AG04450 (cell line): ENCODE results near the gene USO1. TPM values are rescaled to one million over a fixed set of nuclear protein-coding genes. Genes with fewer than 3 reads are reported as not detected.

Source experiments
- CTCF ChIA-PET: fragments of 300-600, 350-600 bp; formaldehyde crosslinking; extraction: SDS; loops from one replicate; lab custom pipeline; 2022; ENCODE audit warnings: antibody characterized with exemption, inconsistent platforms; lab: Charles Lee
- POLR2A ChIA-PET: fragments of 350-600 bp; formaldehyde crosslinking; extraction: SDS; loops from one replicate; lab custom pipeline; 2021; ENCODE audit warnings: antibody characterized with exemption, inconsistent platforms; lab: Yijun Ruan, JAX
- DNase-seq: peaks from one replicate; pipeline ENCODE4 v3.0.0-alpha.2; 2011; ENCODE audit warnings: low read depth, low spot score
- H3K27ac ChIP-seq: one replicate; pipeline ENCODE4 v1.5.1; 2012; ENCODE audit warnings: low read depth, low read length, control low read depth
- H3K27me3 ChIP-seq: one replicate; pipeline ENCODE4 v1.6.0; 2012; ENCODE audit warnings: low read length; ENCODE audit not compliant: control insufficient read depth, insufficient read depth
- H3K4me3 ChIP-seq: 2 replicates; pipeline ENCODE4 v1.5.1; 2011; ENCODE audit warnings: mild to moderate bottlenecking, low read depth, low read length, control low read depth
- H3K9me3 ChIP-seq: 2 replicates; pipeline ENCODE4 v1.5.1; 2012; ENCODE audit warnings: low read length; ENCODE audit not compliant: control insufficient read depth, insufficient read depth
- CTCF ChIP-seq: IDR thresholded peaks from 2 replicates; pipeline ENCODE4 v1.5.1; 2011; ENCODE audit warnings: low read depth, low read length, control low read depth, inconsistent platforms
- polyA plus RNA-seq: library from polyadenylated mRNA; depleted of rRNA; stranded (reverse); fragments of >200 nt; gene quantifications from 2 replicates; pipeline ENCODE4 v1.2.3, GENCODE V29; 2011

USO1 gene
- polyA plus RNA-seq, 1 experiment = 142 TPM

- CTCF ChIA-PET = interaction anchor here (1.3 kb wide), 2 partner anchors 12 to 13 kb away, joined by 3 read pairs; partner anchors contain the start of gene USO1
- TF ChIP-seq CTCF = no peak
- Histone ChIP-seq H3K9me3 (peaks cover 9% of the 10 kb centered on the region), H3K27ac (no peak overlapping the region), H3K27me3 (no peaks in the 10 kb centered on the region), H3K4me3 (no peak overlapping the region)
- DNase-seq = no peak
- POLR2A ChIA-PET = no interaction called here
These were observed 12.5 kb downstream of the USO1 start for GRCh38 chr4:75736862-75737261.

DNA sequence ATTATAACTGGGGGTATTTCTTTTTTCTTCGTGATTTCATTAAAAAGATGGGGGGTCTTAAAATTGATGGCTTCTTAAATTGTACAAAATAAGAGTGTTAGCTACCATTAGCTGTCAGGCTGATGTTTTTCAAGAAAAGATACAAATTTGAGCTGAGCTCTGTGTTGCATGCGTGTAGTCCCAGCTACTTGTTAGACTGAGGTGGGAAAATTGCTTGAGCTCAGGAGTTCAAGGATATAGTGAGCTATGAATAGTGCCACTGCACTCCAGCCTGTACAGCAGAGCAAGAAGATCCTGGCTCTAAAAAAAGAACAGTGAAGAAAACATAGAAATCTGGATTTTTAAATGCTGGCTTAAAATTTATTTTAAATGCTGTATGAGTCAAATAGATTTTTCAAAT is 13.0 kb downstream of the USO1 start:
- CTCF ChIA-PET = interaction anchor here (1.3 kb wide), 1 partner anchor 13 kb away, joined by 3 read pairs; the partner anchor contains the start of gene USO1
- Histone ChIP-seq H3K9me3 (peaks cover 9% of the 10 kb centered on the region), H3K27me3 (no peaks in the 10 kb centered on the region), H3K4me3 (no peak overlapping the region), H3K27ac (no peak overlapping the region)
- no peak for TF ChIP-seq CTCF
- POLR2A ChIA-PET = no interaction called here
- DNase-seq = no peak

- CTCF ChIA-PET = interaction anchor here (0.7 to 1.8 kb wide), 2 partner anchors 17 to 1139 kb away, joined by 5 to 11 read pairs; partner anchors contain the start of gene USO1
- Histone ChIP-seq H3K27me3 (no peaks in the 10 kb centered on the region), H3K27ac (no peak overlapping the region), H3K4me3 (no peak overlapping the region), H3K9me3 (no peaks in the 10 kb centered on the region)
- no peak for TF ChIP-seq CTCF
- DNase-seq = no peak
- POLR2A ChIA-PET = interaction anchor here (1.1 kb wide), 1 partner anchor 16 kb away, joined by 4 read pairs; the partner anchor contains the start of gene USO1
These were observed 16.6 kb downstream of the USO1 start for GRCh38 chr4:75741027-75741426.

GRCh38 chr4:75742451-75742850 is 18.1 kb downstream of the USO1 start:
- no peaks in the 10 kb centered on the region for H3K27me3 ChIP-seq
- CTCF ChIA-PET = no interaction called here

More at GRCh38 chr4:75742451-75742850, 18.1 kb downstream of the USO1 start:
- Histone ChIP-seq H3K27ac (no peak overlapping the region), H3K4me3 (no peak overlapping the region), H3K9me3 (no peaks in the 10 kb centered on the region)
- no peak for DNase-seq
- TF ChIP-seq CTCF = no peak
- POLR2A ChIA-PET = no interaction called here
